Endothelial cell of umbilical vein (primary cell): Measurements from ENCODE around the gene SLC39A13. TPM values are rescaled to one million over a fixed set of nuclear protein-coding genes. Genes with fewer than 3 reads are reported as not detected.

Experiments used
- BruUV-seq: library from RNA; stranded (reverse); fragments of 400-500 nt; replicated peaks from 2 replicates; lab custom pipeline; 2021; lab: Mats Ljungman, UMichigan
- CTCF ChIA-PET: fragments of 300-600, 350-600 bp; sonication (Branson Sonifier 250); formaldehyde crosslinking; loops from one replicate; lab custom pipeline; 2021; ENCODE audit warnings: antibody characterized with exemption, inconsistent platforms; lab: Charles Lee
- POLR2A ChIA-PET: fragments of 300-600, 350-600 bp; sonication (Branson Sonifier 250); formaldehyde crosslinking; loops from one replicate; lab custom pipeline; 2021; ENCODE audit warnings: antibody characterized with exemption, inconsistent platforms; lab: Charles Lee
- DNase-seq: peaks from one replicate; pipeline ENCODE4 v3.0.0-alpha.2; 2011; ENCODE audit warnings: low read depth, low spot score
- FAIRE-seq: peaks from 2 replicates; lab custom pipeline; 2011; peaks lifted over from hg19 to GRCh38; lab: Jason Lieb, UNC
- H2AFZ ChIP-seq: 2 replicates; pipeline ENCODE4 v1.6.0; 2012; ENCODE audit warnings: low read depth, low read length, control low read depth, inconsistent platforms
- H3K27ac ChIP-seq: 2 replicates; pipeline ENCODE4 v1.5.1; 2011; ENCODE audit warnings: low read depth, mild to moderate bottlenecking, control low read depth, low read length, moderate library complexity; ENCODE audit not compliant: insufficient read depth
- H3K27me3 ChIP-seq, 2 experiments: 2 replicates each; pipeline versions ENCODE4 v1.6.0 to v1.6.1; 2011; ENCODE audit warnings: low read length in 2 of 2, mixed read lengths in 1 of 2; ENCODE audit not compliant: control insufficient read depth in 2 of 2, insufficient read depth in 2 of 2
- H3K36me3 ChIP-seq, 2 experiments: 2 replicates in 1 of 2; 3 replicates in 1 of 2; pipeline ENCODE4 v1.5.1; 2011; ENCODE audit warnings: low read length in 2 of 2, mild to moderate bottlenecking in 1 of 2, moderate library complexity in 1 of 2; ENCODE audit not compliant: control insufficient read depth in 2 of 2, insufficient read depth in 2 of 2; ENCODE audit errors: extremely low read depth in 1 of 2
- H3K4me1 ChIP-seq: 3 replicates; pipeline ENCODE4 v1.5.1; 2011; ENCODE audit warnings: mild to moderate bottlenecking, low read length; ENCODE audit not compliant: control insufficient read depth, insufficient read depth; ENCODE audit errors: extremely low read depth
- H3K4me2 ChIP-seq: 2 replicates; pipeline ENCODE4 v1.6.1; 2011; ENCODE audit warnings: low read length, control low read depth, mixed read lengths; ENCODE audit not compliant: insufficient read depth
- H3K4me3 ChIP-seq, 3 experiments: fragments of 200-600 bp in 1 of 3; sonication (generic), shearing (Covaris generic) in 1 of 3; replicated peaks in 1 of 3; 2 replicates each; pipeline ENCODE4 v1.5.1; 2011 to 2016; ENCODE audit warnings: control low read depth in 3 of 3, low read length in 3 of 3, mild to moderate bottlenecking in 2 of 3, inconsistent platforms in 1 of 3, low read depth in 1 of 3, moderate library complexity in 1 of 3; ENCODE audit not compliant: insufficient read depth in 1 of 3
- H3K79me2 ChIP-seq: 2 replicates; pipeline ENCODE4 v1.6.0; 2012; ENCODE audit warnings: low read length, inconsistent platforms; ENCODE audit not compliant: control insufficient read depth, insufficient read depth
- H3K9ac ChIP-seq: replicated peaks from 2 replicates; pipeline ENCODE3; 2011; ENCODE audit warnings: low read length, control low read depth; ENCODE audit not compliant: insufficient read depth; ENCODE audit errors: extremely low read depth
- H3K9me1 ChIP-seq: replicated peaks from 3 replicates; pipeline ENCODE4 v1.6.0; 2011; ENCODE audit warnings: mild to moderate bottlenecking, low read length; ENCODE audit not compliant: control insufficient read depth, insufficient read depth; ENCODE audit errors: extremely low read depth
- H3K9me3 ChIP-seq: replicated peaks from 2 replicates; pipeline ENCODE4 v1.5.1; 2012; ENCODE audit warnings: low read length, inconsistent platforms; ENCODE audit not compliant: control insufficient read depth, insufficient read depth
- H4K20me1 ChIP-seq: replicated peaks from 2 replicates; pipeline ENCODE3; 2011; ENCODE audit warnings: mild to moderate bottlenecking, low read length; ENCODE audit not compliant: control insufficient read depth, insufficient read depth; ENCODE audit errors: extremely low read depth
- EZH2 ChIP-seq: IDR thresholded peaks from 2 replicates; pipeline ENCODE4 v1.6.1; 2012; ENCODE audit warnings: borderline replicate concordance, low read depth, mild to moderate bottlenecking, moderate library complexity, low read length, inconsistent platforms; ENCODE audit not compliant: severe bottlenecking
- FOS ChIP-seq: IDR thresholded peaks from 2 replicates; pipeline ENCODE4 v1.6.1; 2011; ENCODE audit warnings: mild to moderate bottlenecking, low read length, moderate library complexity, borderline replicate concordance; ENCODE audit not compliant: insufficient read depth
- GATA2 ChIP-seq: IDR thresholded peaks from 2 replicates; pipeline ENCODE4 v1.7.0; 2011; ENCODE audit warnings: low read depth, mild to moderate bottlenecking, moderate library complexity, mixed read lengths, low read length; ENCODE audit not compliant: insufficient read length, insufficient read depth
- dilution Hi-C: fragments of 300-500 bp; cut with MboI; formaldehyde crosslinking; loops from one replicate; pipeline ENCODE4 v1.15.0; 2019; ENCODE audit warnings: low sequenced_read_pairs; ENCODE audit not compliant: extremely low pct_ligation_motif_present
- intact Hi-C: fragments of 100-400 bp; cut with micrococcal nuclease; formaldehyde crosslinking; loops from one replicate; pipeline ENCODE4 v1.10.0; 2022
- polyA plus RNA-seq, 4 experiments: library from polyadenylated mRNA; depleted of rRNA in 3 of 4; stranded (reverse) in 3 of 4; unstranded in 1 of 4; fragments of >200 nt; gene quantifications; 2 replicates each; pipeline versions ENCODE4 v1.2.1 to v1.2.3, GENCODE V29; 2011 to 2012; ENCODE audit warnings: missing spikeins in 1 of 4
- total RNA-seq: library from RNA; stranded (reverse); gene quantifications from 2 replicates; pipeline ENCODE4 v1.2.3, GENCODE V29; 2021
- TF ChIP-seq, protein P1 (sequence below), 2 donors: IDR thresholded peaks; 1 replicate in 1 of 2; 2 replicates in 1 of 2; pipeline ENCODE4 v1.5.1; 2011; ENCODE audit warnings: low read length in 2 of 2, mild to moderate bottlenecking in 2 of 2, moderate library complexity in 2 of 2, control low read depth in 1 of 2, inconsistent platforms in 1 of 2, low read depth in 1 of 2; ENCODE audit not compliant: insufficient read depth in 1 of 2; ENCODE audit errors: extremely low read depth in 1 of 2

Gene SLC39A13
- total and polyA plus RNA-seq, 2 donors (not counting 3 experiments of a cell fraction or from before 2014, with no cell fraction given), result 91.9 to 94.3 TPM

DNA sequence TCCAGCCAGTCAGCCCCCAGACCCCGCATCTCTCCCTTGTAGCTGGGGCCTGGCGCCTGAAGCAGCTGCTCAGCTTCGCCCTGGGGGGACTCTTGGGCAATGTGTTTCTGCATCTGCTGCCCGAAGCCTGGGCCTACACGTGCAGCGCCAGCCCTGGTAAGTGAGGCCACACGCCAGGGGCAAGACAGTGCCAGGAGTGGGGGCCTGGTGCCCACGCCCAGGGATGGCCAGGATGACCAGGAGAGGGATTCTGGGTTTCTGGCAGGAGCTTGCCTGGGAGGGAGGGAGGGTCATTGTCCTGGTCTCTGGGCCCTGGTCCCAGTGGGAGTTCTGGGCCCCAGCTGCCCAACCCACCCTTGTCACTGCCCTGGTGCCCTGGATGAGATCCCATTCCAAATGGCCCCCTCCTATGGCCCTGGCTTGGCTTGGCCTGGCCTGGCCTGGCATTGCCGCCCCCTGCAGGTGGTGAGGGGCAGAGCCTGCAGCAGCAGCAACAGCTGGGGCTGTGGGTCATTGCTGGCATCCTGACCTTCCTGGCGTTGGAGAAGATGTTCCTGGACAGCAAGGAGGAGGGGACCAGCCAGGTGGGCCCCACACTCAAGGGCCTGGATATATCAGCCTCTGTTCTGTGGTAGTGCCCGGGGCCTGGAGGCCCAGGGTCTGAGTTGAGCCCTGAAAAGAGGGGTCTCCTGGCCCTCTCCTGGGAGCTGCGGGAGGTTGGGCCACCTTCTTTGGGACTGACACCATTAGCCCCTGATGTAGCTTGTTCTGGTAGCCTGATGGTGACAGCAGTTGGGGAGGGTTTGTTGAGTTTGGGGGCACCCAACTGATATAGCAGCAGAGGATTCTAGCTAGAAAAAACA lies 3.7 kb downstream of the SLC39A13 start:
- peaks cover 25% of the 10 kb centered on the region for H3K79me2 ChIP-seq
- H3K9ac ChIP-seq, result no peak overlapping the region
- TF ChIP-seq EZH2 (no peak), GATA2 (no peak), FOS (no peak)
- TF ChIP-seq, protein P1, sequence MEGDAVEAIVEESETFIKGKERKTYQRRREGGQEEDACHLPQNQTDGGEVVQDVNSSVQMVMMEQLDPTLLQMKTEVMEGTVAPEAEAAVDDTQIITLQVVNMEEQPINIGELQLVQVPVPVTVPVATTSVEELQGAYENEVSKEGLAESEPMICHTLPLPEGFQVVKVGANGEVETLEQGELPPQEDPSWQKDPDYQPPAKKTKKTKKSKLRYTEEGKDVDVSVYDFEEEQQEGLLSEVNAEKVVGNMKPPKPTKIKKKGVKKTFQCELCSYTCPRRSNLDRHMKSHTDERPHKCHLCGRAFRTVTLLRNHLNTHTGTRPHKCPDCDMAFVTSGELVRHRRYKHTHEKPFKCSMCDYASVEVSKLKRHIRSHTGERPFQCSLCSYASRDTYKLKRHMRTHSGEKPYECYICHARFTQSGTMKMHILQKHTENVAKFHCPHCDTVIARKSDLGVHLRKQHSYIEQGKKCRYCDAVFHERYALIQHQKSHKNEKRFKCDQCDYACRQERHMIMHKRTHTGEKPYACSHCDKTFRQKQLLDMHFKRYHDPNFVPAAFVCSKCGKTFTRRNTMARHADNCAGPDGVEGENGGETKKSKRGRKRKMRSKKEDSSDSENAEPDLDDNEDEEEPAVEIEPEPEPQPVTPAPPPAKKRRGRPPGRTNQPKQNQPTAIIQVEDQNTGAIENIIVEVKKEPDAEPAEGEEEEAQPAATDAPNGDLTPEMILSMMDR (IDR thresholded peaks at IDR 0.05; ENCODE audit: extremely low read depth in 1 of 2, insufficient read depth in 1 of 2, low read depth in 1 of 2, low read length in 2 of 2), result peak; percentile 84 to 96
- dilution Hi-C loops (no loop called here), intact Hi-C loops (loop anchor here (1.0 to 10.0 kb wide), 2 partner anchors 38 to 443 kb away; no protein-coding TSS in a partner anchor)
- peaks cover 5 to 34% of the 10 kb centered on the region in 2 experiments for H3K36me3 ChIP-seq
- H3K27me3 ChIP-seq, result no peaks in the 10 kb centered on the region
- H2AFZ ChIP-seq, result no peak overlapping the region
- H3K4me2 ChIP-seq, result no peak overlapping the region
- ChIA-PET CTCF (interaction anchor here (0.6 to 7.4 kb wide), 19 partner anchors 9 to 232 kb away, joined by 3 to 148 read pairs (median 4); partner anchors contain the start of genes NR1H3, PSMC3 and SPI1), POLR2A (interaction anchor here (0.8 to 1.5 kb wide), 2 partner anchors 14 to 82 kb away, joined by 3 to 4 read pairs; partner anchors contain the start of gene PSMC3)
- FAIRE-seq (peak; percentile 33), DNase-seq (no peak)
- no peaks in the 10 kb centered on the region for H3K9me1 ChIP-seq
- BruUV-seq, result no TSS peak
- H3K4me3 ChIP-seq, result no peak overlapping the region
- no peaks in the 10 kb centered on the region for H3K9me3 ChIP-seq
- H4K20me1 ChIP-seq, result no peaks in the 10 kb centered on the region
- no peak overlapping the region for H3K27ac ChIP-seq
- peaks cover 42% of the 10 kb centered on the region for H3K4me1 ChIP-seq
